Hematopoietic multipotent progenitor cell (in vitro differentiated cells): ENCODE data around the gene AMOTL1. TPM values are rescaled to one million over a fixed set of nuclear protein-coding genes. Genes with fewer than 3 reads are reported as not detected.
"Not testable (repeated sequence)": the region's sequence is repeated elsewhere in the genome, so short reads cannot be mapped to it uniquely, and the experiment has no call there.

Source experiments
- DNase-seq, 3 donors: peaks; one replicate each; pipeline ENCODE4 v3.0.0-alpha.2; 2011 to 2015; ENCODE audit warnings: low read depth in 2 of 3, low spot score in 2 of 3
- total RNA-seq: library from RNA; depleted of rRNA; stranded (reverse); fragments of >200 nt; gene quantifications from one replicate; pipeline ENCODE4 v1.2.3, GENCODE V29; 2012

Gene AMOTL1
- total RNA-seq, 1 donor = 14.3 TPM

- no peak for DNase-seq
Observed at GRCh38 chr11:94792451-94792850, 24.3 kb downstream of the AMOTL1 start.

GRCh38 chr11:94793002-94793401, 24.8 kb downstream of the AMOTL1 start:
- DNase-seq = no peak

GRCh38 chr11:94793822-94794221, 25.7 kb downstream of the AMOTL1 start:
- no peak for DNase-seq

GRCh38 chr11:94794287-94795168, 26.4 kb downstream of the AMOTL1 start:
- peak in 2 of 3 donors; percentile 26 to 54 for DNase-seq

- no peak for DNase-seq
Observed at GRCh38 chr11:94795476-94796189, 27.5 kb downstream of the AMOTL1 start.

- no peak for DNase-seq
Observed at GRCh38 chr11:94796190-94796580, 28.0 kb downstream of the AMOTL1 start.

- no peak for DNase-seq
Observed at GRCh38 chr11:94796863-94797262, 28.7 kb downstream of the AMOTL1 start.

- DNase-seq = no peak
Observed at GRCh38 chr11:94799726-94800125, 31.6 kb downstream of the AMOTL1 start.

GRCh38 chr11:94800414-94800813, 32.3 kb downstream of the AMOTL1 start:
- no peak for DNase-seq

GRCh38 chr11:94801866-94802460, 33.8 kb downstream of the AMOTL1 start:
- no peak for DNase-seq

GRCh38 chr11:94802501-94802900, 34.3 kb downstream of the AMOTL1 start:
- no peak for DNase-seq

- DNase-seq = no peak
Observed at GRCh38 chr11:94803491-94803890, 35.3 kb downstream of the AMOTL1 start.

- DNase-seq = no peak
Observed at GRCh38 chr11:94804874-94805273, 36.7 kb downstream of the AMOTL1 start.

GRCh38 chr11:94806014-94806413, 37.9 kb downstream of the AMOTL1 start:
- no peak for DNase-seq

GRCh38 chr11:94806419-94806818, 38.3 kb downstream of the AMOTL1 start:
- no peak for DNase-seq

GRCh38 chr11:94809251-94809650, 41.1 kb downstream of the AMOTL1 start:
- DNase-seq = no peak

- not testable (repeated sequence) for DNase-seq
Observed at GRCh38 chr11:94812724-94813720, 44.9 kb downstream of the AMOTL1 start.

- DNase-seq = no peak
Observed at GRCh38 chr11:94814272-94814976, 46.3 kb downstream of the AMOTL1 start.

GRCh38 chr11:94815705-94816344, 47.7 kb downstream of the AMOTL1 start:
- DNase-seq = no peak
